Measurements from ENCODE around the gene PTH2. TPM values are rescaled to one million over a fixed set of nuclear protein-coding genes. Genes with fewer than 3 reads are reported as not detected.

The PTH2 gene
- total and polyA plus RNA-seq, 10 of the 15 experiments (the other 5 are each of a cell fraction or from before 2014, with no cell fraction given) = not detected

DNA sequence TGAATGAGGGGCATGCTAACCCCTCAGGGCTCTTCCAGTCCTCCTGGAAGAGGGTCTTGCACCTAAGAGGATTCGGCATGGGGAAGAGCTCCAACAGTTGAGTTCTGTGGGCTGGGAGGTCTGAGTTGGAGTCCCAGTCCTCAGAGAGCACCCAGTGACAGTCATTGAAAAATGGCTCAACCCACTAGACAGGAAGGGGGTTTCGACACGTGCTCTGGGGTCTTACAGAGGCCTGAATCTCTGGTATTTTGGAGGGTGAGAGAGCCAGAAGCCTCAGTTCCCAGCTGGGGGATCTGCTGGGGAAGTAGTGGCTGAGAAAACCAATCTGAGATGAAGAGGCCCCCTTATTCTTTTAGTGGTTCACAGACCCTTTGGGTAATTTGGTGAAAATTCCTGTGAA is 9.0 kb downstream of the PTH2 start:
- H3K9ac ChIP-seq (ENCODE audit: control insufficient read depth, insufficient read depth, low read length) = no peak overlapping the region
- POLR2A ChIA-PET = interaction anchor here (1.3 kb wide), 1 partner anchor 39 kb away, joined by 4 read pairs; the partner anchor contains the start of gene ALDH16A1
- CTCF ChIA-PET = interaction anchor here (1.0 to 3.8 kb wide), 3 partner anchors 12 to 188 kb away, joined by 3 to 19 read pairs (median 3); no protein-coding TSS in a partner anchor
- no peak overlapping the region for H3K4me3 ChIP-seq
- no peaks in the 10 kb centered on the region for H3K9me3 ChIP-seq (replicated peaks; ENCODE audit: control insufficient read depth, insufficient read depth, low read length)
- DNase-seq (ENCODE audit: low read depth, low spot score) (no peak), ATAC-seq (no peak), FAIRE-seq (no peak)
- RAD21 ChIA-PET (ENCODE audit: unreplicated experiment) = interaction anchor here (1.0 kb wide), 1 partner anchor 29 kb away, joined by 3 read pairs; no protein-coding TSS in a partner anchor
- H3K79me2 ChIP-seq (ENCODE audit: control insufficient read depth, insufficient read depth, low read length) = no peaks in the 10 kb centered on the region
- no peaks in the 10 kb centered on the region for H3K36me3 ChIP-seq (ENCODE audit: control insufficient read depth in 2 of 2, insufficient read depth in 2 of 2, low read length in 1 of 2)
- SMC1A ChIA-PET (ENCODE audit: uncharacterized antibody, unreplicated experiment) = interaction anchor here (1.0 to 2.1 kb wide), 3 partner anchors 10 to 14 kb away, joined by 4 read pairs; partner anchors contain the start of gene GFY
- in situ Hi-C loops (cut with MboI) (no loop called here), intact Hi-C loops (cut with micrococcal nuclease; ENCODE audit: unreplicated experiment) (no loop called here)
- no peak overlapping the region for H3K4me2 ChIP-seq (ENCODE audit: control insufficient read depth, insufficient read depth)
- no peak overlapping the region for H2AFZ ChIP-seq (ENCODE audit: control insufficient read depth, low read depth, low read length)
- WGBS (ENCODE audit: insufficient coverage, insufficient replicate concordance, low lambda C conversion rate, missing lambda C conversion rate) = 75% methylated on average over 3 of the region's 3 CpGs
- no peaks in the 10 kb centered on the region for H4K20me1 ChIP-seq (ENCODE audit: control insufficient read depth, insufficient read depth)
- no peak overlapping the region for H3K27ac ChIP-seq (ENCODE audit: control insufficient read depth, insufficient read depth)
- no TSS peak for BruUV-seq (replicated peaks)
- H3K27me3 ChIP-seq (replicated peaks in 1 of 2; ENCODE audit: control insufficient read depth in 2 of 2, insufficient read depth in 2 of 2, low read length in 1 of 2) = peaks cover 1 to 3% of the 10 kb centered on the region in 2 experiments; a peak in 2 of 4 replicates
- H3K4me1 ChIP-seq (ENCODE audit: control insufficient read depth, insufficient read depth, low read length) = peaks cover 11% of the 10 kb centered on the region
- no peak for TF ChIP-seq ASH2L (IDR thresholded peaks at IDR 0.05; ENCODE audit: borderline replicate concordance, low read depth)
- TF ChIP-seq RCOR1 (conservative IDR thresholded peaks at IDR 0.05; ENCODE audit: low read depth, low read length) = no peak
- TF ChIP-seq ELK1 (IDR thresholded peaks at IDR 0.05; ENCODE audit: low read depth, low read length) = no peak
- no peak for TF ChIP-seq SP1 (IDR thresholded peaks at IDR 0.05; ENCODE audit: low read depth, low read length)
- TF ChIP-seq E2F8 (IDR thresholded peaks at IDR 0.05; ENCODE audit: low read depth, partially characterized antibody) = no peak
- TF ChIP-seq PAX8 (IDR thresholded peaks at IDR 0.05) = no peak
- TF ChIP-seq EZH2 (IDR thresholded peaks at IDR 0.05; ENCODE audit: borderline replicate concordance, control insufficient read depth, low read depth, low read length) = no peak
- no peak for TF ChIP-seq KLF5 (IDR thresholded peaks at IDR 0.05; ENCODE audit: partially characterized antibody)
- TF ChIP-seq CREM (IDR thresholded peaks at IDR 0.05; ENCODE audit: low read depth) = no peak
- no peak for TF ChIP-seq E2F4 (IDR thresholded peaks at IDR 0.05; ENCODE audit: low read depth, low read length)
- TF ChIP-seq FOXK2 (IDR thresholded peaks at IDR 0.05) = no peak
- TF ChIP-seq TAF1 (IDR thresholded peaks at IDR 0.05; ENCODE audit: borderline replicate concordance, low read depth, low read length) = no peak
- TF ChIP-seq, protein P1, sequence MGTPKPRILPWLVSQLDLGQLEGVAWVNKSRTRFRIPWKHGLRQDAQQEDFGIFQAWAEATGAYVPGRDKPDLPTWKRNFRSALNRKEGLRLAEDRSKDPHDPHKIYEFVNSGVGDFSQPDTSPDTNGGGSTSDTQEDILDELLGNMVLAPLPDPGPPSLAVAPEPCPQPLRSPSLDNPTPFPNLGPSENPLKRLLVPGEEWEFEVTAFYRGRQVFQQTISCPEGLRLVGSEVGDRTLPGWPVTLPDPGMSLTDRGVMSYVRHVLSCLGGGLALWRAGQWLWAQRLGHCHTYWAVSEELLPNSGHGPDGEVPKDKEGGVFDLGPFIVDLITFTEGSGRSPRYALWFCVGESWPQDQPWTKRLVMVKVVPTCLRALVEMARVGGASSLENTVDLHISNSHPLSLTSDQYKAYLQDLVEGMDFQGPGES (IDR thresholded peaks at IDR 0.05) = no peak
- TF ChIP-seq CBFB (IDR thresholded peaks at IDR 0.05; ENCODE audit: low read depth) = no peak
- no peak for TF ChIP-seq SIN3A (IDR thresholded peaks at IDR 0.05; ENCODE audit: low read depth, low read length)
- no peak for TF ChIP-seq POLR2AphosphoS5 (IDR thresholded peaks at IDR 0.05; ENCODE audit: low read length)

Measured in GM12878 (cell line).